ENCODE results near the gene BMF. TPM values are rescaled to one million over a fixed set of nuclear protein-coding genes. Genes with fewer than 3 reads are reported as not detected.

Gene BMF
- total RNA-seq, 1 donor from 2014 or later, result 43.4 TPM

GRCh38 chr15:40104296-40104864 is 4.3 kb downstream of the BMF start:
- no peak for DNase-seq (ENCODE audit: low read depth)
- no peak for TF ChIP-seq CTCF (IDR thresholded peaks at IDR 0.05; ENCODE audit: insufficient read depth, low read length, poor library complexity, severe bottlenecking)
- Histone ChIP-seq H3K36me3 (ENCODE audit: control insufficient read depth, insufficient read depth, low read length) (no peaks in the 10 kb centered on the region), H3K4me3 (ENCODE audit: low read depth, low read length) (no peak overlapping the region), H3K27me3 (ENCODE audit: control insufficient read depth, insufficient read depth, low read length) (no peaks in the 10 kb centered on the region)

- no peak overlapping the region for H3K4me3 ChIP-seq (ENCODE audit: low read depth, low read length)
- H3K27me3 ChIP-seq (ENCODE audit: control insufficient read depth, insufficient read depth, low read length), result no peaks in the 10 kb centered on the region
- no peak for TF ChIP-seq CTCF (IDR thresholded peaks at IDR 0.05; ENCODE audit: insufficient read depth, low read length, poor library complexity, severe bottlenecking)
- H3K36me3 ChIP-seq (ENCODE audit: control insufficient read depth, insufficient read depth, low read length), result no peaks in the 10 kb centered on the region
- DNase-seq (ENCODE audit: low read depth), result no peak
These were observed 4.8 kb downstream of the BMF start for GRCh38 chr15:40103864-40104271.

- Histone ChIP-seq H3K27me3 (ENCODE audit: control insufficient read depth, insufficient read depth, low read length) (no peaks in the 10 kb centered on the region), H3K36me3 (ENCODE audit: control insufficient read depth, insufficient read depth, low read length) (no peaks in the 10 kb centered on the region), H3K4me3 (ENCODE audit: low read depth, low read length) (no peak overlapping the region)
- no peak for DNase-seq (ENCODE audit: low read depth)
- no peak for TF ChIP-seq CTCF (IDR thresholded peaks at IDR 0.05; ENCODE audit: insufficient read depth, low read length, poor library complexity, severe bottlenecking)
These were observed 5.5 kb downstream of the BMF start for GRCh38 chr15:40102897-40103858.

- no peak for TF ChIP-seq CTCF (IDR thresholded peaks at IDR 0.05; ENCODE audit: insufficient read depth, low read length, poor library complexity, severe bottlenecking)
- no peak overlapping the region for H3K4me3 ChIP-seq (ENCODE audit: low read depth, low read length)
- no peak for DNase-seq (ENCODE audit: low read depth)
- H3K36me3 ChIP-seq (ENCODE audit: control insufficient read depth, insufficient read depth, low read length), result peaks cover 1% of the 10 kb centered on the region
- no peaks in the 10 kb centered on the region for H3K27me3 ChIP-seq (ENCODE audit: control insufficient read depth, insufficient read depth, low read length)
These were observed 7.5 kb downstream of the BMF start for GRCh38 chr15:40100947-40101905.

GRCh38 chr15:40100123-40100946 is 8.3 kb downstream of the BMF start:
- TF ChIP-seq CTCF (IDR thresholded peaks at IDR 0.05; ENCODE audit: insufficient read depth, low read length, poor library complexity, severe bottlenecking), result no peak
- Histone ChIP-seq H3K27me3 (ENCODE audit: control insufficient read depth, insufficient read depth, low read length) (no peaks in the 10 kb centered on the region), H3K4me3 (ENCODE audit: low read depth, low read length) (no peak overlapping the region), H3K36me3 (ENCODE audit: control insufficient read depth, insufficient read depth, low read length) (peaks cover 1% of the 10 kb centered on the region)
- DNase-seq (ENCODE audit: low read depth), result no peak
